ENCODE measurements around the gene TEKT1. TPM values are rescaled to one million over a fixed set of nuclear protein-coding genes. Genes with fewer than 3 reads are reported as not detected.

The TEKT1 gene
- total RNA-seq, 1 donor from 2014 or later, result not detected

DNA sequence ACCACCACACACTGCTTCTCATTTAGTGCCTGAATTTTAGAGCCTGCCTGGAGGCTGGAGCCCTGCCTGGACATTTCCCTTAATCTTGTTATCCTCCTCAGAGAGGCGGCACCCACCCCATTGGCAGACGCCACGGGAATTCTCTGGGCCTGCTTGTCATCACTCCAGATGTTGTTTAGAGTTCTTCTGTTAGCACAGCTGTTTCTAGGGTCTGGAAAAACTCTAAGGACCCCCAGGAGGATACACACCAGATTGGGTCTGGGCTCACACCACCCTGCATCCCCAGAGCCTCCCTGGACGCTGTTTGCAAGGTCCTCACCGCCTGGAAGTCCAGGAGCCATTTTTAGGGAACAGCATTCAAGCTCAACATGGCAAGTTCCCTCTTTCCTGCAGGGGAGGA is 76.2 kb downstream of the TEKT1 start:
- H3K27me3 ChIP-seq, result no peaks in the 10 kb centered on the region
- peaks cover 48% of the 10 kb centered on the region for H3K4me1 ChIP-seq
- TF ChIP-seq, protein P1, sequence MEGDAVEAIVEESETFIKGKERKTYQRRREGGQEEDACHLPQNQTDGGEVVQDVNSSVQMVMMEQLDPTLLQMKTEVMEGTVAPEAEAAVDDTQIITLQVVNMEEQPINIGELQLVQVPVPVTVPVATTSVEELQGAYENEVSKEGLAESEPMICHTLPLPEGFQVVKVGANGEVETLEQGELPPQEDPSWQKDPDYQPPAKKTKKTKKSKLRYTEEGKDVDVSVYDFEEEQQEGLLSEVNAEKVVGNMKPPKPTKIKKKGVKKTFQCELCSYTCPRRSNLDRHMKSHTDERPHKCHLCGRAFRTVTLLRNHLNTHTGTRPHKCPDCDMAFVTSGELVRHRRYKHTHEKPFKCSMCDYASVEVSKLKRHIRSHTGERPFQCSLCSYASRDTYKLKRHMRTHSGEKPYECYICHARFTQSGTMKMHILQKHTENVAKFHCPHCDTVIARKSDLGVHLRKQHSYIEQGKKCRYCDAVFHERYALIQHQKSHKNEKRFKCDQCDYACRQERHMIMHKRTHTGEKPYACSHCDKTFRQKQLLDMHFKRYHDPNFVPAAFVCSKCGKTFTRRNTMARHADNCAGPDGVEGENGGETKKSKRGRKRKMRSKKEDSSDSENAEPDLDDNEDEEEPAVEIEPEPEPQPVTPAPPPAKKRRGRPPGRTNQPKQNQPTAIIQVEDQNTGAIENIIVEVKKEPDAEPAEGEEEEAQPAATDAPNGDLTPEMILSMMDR (IDR thresholded peaks at IDR 0.05), result no peak
- H3K27ac ChIP-seq, result peak overlapping the region; percentile 95
- H3K9me3 ChIP-seq, result no peaks in the 10 kb centered on the region
- ATAC-seq (no peak), DNase-seq (no peak)
- H3K4me3 ChIP-seq, result peak overlapping the region; percentile 70
- peaks cover 7% of the 10 kb centered on the region for H3K36me3 ChIP-seq
- intact Hi-C loops (cut with DNase I), result no loop called here

DNA sequence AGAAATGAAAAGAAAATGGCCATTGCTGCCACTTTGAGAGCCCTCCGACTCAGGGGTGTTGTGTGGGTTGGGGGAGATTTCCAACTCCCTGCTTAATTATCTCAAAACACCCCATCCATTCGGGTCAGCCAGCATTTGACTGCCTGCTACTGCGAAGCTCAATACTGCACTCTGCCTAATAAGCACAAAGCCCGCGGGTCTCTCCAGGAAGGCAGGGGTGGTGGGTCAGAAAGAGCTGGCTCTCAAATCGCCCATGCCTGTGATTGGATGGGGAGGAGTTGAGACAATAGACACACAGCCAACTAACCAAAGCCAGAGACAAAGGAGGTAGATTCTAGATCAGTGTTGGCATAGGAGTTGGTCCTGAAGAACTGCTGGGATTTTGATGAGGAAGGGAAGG is 78.0 kb downstream of the TEKT1 start:
- ATAC-seq (no peak), DNase-seq (no peak)
- Histone ChIP-seq H3K27ac (peak overlapping the region; percentile 83), H3K9me3 (no peaks in the 10 kb centered on the region), H3K27me3 (no peaks in the 10 kb centered on the region), H3K36me3 (no peaks in the 10 kb centered on the region), H3K4me1 (peaks cover 48% of the 10 kb centered on the region), H3K4me3 (no peak overlapping the region)
- intact Hi-C loops (cut with DNase I), result no loop called here
- TF ChIP-seq, protein P1 (IDR thresholded peaks at IDR 0.05), result no peak

DNA sequence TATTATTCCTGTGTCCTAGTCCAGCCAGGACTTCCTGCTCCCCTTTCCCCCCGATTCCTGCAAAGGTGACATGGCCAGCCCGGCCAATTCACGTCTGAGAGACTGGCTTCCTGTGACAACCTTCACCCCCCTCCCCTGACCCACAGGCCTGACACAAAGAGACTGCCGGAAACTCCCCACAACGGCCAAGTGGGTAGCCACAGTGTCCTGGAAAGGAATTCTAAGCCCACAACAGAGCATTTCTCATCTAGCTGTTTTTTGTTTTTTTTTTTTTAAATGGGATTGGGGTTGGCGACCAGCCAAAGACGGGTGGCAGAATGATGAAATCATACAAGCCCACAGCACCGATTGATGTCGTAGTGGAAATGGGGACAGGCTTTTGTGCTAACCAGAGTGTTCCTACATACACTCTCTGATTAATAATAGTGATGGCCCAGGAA is 78.5 kb downstream of the TEKT1 start:
- no peaks in the 10 kb centered on the region for H3K9me3 ChIP-seq
- DNase-seq (no peak), ATAC-seq (peak; percentile 49)
- TF ChIP-seq, protein P1 (IDR thresholded peaks at IDR 0.05), result no peak
- intact Hi-C loops (cut with DNase I), result no loop called here
- H3K36me3 ChIP-seq, result no peaks in the 10 kb centered on the region
- H3K4me1 ChIP-seq, result peaks cover 46% of the 10 kb centered on the region
- H3K27me3 ChIP-seq, result no peaks in the 10 kb centered on the region
- no peak overlapping the region for H3K4me3 ChIP-seq
- H3K27ac ChIP-seq, result peak overlapping the region; percentile 83

DNA sequence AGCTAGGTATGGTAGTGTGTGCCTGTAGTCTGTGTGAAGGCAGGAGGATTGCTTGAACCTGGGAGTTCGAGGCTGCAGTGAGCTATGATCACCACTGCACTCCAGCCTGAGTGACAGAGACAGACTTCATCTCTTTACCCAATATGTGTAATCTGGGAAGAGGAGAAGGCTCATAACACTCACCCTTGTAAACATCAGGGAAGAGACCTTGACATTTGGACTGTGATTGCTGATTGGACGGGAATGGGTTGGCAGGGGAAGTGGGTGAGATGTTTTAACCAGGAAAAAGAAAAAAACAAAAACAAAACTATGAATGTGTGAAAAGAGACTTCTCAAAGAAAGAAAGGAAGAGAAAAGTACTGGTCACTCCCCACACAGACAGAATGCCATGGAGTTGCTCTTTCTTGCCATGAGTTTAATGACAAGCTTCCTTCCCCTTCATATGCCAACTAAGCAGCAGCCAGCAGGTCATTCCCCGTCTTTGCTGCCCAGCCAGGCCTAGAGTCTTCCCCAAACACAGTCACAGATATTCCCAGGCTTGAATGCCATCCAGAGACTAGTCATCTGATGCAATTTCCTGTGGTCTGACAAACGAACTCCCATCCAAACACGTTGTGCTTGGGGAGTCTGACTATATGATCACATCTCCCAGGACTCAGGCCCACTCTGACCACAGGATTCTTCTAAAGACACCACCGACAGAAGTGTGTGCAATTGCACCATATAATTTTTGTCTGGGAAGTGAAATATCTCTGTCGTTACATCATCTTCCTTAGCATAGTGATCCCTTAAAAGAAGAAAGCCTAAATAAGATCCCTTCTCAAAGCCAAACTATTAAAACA is 79.2 kb downstream of the TEKT1 start:
- H3K4me3 ChIP-seq, result no peak overlapping the region
- H3K9me3 ChIP-seq, result no peaks in the 10 kb centered on the region
- peak overlapping the region; percentile 83 for H3K27ac ChIP-seq
- intact Hi-C loops (cut with DNase I), result no loop called here
- H3K4me1 ChIP-seq, result peaks cover 39% of the 10 kb centered on the region
- H3K36me3 ChIP-seq, result no peaks in the 10 kb centered on the region
- TF ChIP-seq, protein P1 (IDR thresholded peaks at IDR 0.05), result no peak
- ATAC-seq (peak; percentile 79), DNase-seq (no peak)
- H3K27me3 ChIP-seq, result no peaks in the 10 kb centered on the region

DNA sequence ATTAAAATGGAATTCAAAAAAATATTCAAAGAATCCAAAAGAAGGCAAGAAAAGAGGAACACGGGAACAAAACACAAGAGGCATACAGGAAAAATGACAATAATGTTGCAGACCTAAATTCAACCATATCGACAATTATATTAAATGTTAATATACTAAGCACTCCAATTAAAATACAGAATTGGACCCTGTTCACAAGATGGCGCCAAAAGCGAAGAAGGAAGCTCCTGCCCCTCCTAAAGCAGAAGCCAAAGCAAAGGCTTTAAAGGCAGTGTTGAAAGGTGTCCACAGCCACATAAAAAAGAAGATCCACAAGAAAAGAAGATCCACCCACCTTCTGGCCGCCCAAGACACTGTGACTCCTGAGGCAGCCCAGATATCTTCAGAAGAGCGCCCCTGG is 82.0 kb downstream of the TEKT1 start:
- Histone ChIP-seq H3K9me3 (no peaks in the 10 kb centered on the region), H3K36me3 (no peaks in the 10 kb centered on the region), H3K4me3 (no peak overlapping the region), H3K27me3 (no peaks in the 10 kb centered on the region), H3K4me1 (peaks cover 26% of the 10 kb centered on the region), H3K27ac (no peak overlapping the region)
- TF ChIP-seq, protein P1 (IDR thresholded peaks at IDR 0.05), result no peak
- DNase-seq (no peak), ATAC-seq (no peak)
- intact Hi-C loops (cut with DNase I), result no loop called here

Measured in upper lobe of right lung (tissue), 1 donor.